Type B pancreatic cell (in vitro differentiated cells): ENCODE measurements around the gene NYNRIN. TPM values are rescaled to one million over a fixed set of nuclear protein-coding genes. Genes with fewer than 3 reads are reported as not detected.
A peak's percentile ranks its signal among the peaks of the same experiment; 100 is the strongest.

Experiments
- DNase-seq: peaks from one replicate; pipeline ENCODE4 v3.0.0; 2021; ENCODE audit warnings: mixed read lengths; ENCODE audit not compliant: unreplicated experiment; ENCODE audit errors: extremely low spot score
- H3K27ac Mint-ChIP-seq: 2 replicates; pipeline ENCODE4 v1.8.0; 2021; ENCODE audit warnings: mild to moderate bottlenecking, mixed read lengths
- H3K27me3 Mint-ChIP-seq: 2 replicates; pipeline ENCODE4 v1.8.0; 2021; ENCODE audit warnings: mixed read lengths
- H3K36me3 Mint-ChIP-seq: 2 replicates; pipeline ENCODE4 v1.8.0; 2021; ENCODE audit warnings: mixed read lengths
- H3K4me1 Mint-ChIP-seq: one replicate; pipeline ENCODE4 v1.8.0; 2021; ENCODE audit warnings: mixed read lengths; ENCODE audit not compliant: unreplicated experiment
- H3K4me3 Mint-ChIP-seq: 2 replicates; pipeline ENCODE4 v1.8.0; 2021; ENCODE audit warnings: mild to moderate bottlenecking, mixed read lengths
- H3K9me3 Mint-ChIP-seq: 2 replicates; pipeline ENCODE4 v1.8.0; 2021; ENCODE audit warnings: mixed read lengths
- total RNA-seq: library from RNA; stranded (reverse); gene quantifications from 2 replicates; pipeline ENCODE4 v1.2.1, GENCODE V29; 2021; ENCODE audit warnings: low replicate concordance
- TF ChIP-seq, protein P1 (sequence below): fragments of 200-600 bp; sonication (generic); conservative IDR thresholded peaks from 2 replicates; pipeline ENCODE4 v1.5.0; 2021; ENCODE audit warnings: antibody characterized with exemption, mild to moderate bottlenecking

Gene NYNRIN
- total RNA-seq, 1 donor from 2014 or later: 79.2 TPM

DNA sequence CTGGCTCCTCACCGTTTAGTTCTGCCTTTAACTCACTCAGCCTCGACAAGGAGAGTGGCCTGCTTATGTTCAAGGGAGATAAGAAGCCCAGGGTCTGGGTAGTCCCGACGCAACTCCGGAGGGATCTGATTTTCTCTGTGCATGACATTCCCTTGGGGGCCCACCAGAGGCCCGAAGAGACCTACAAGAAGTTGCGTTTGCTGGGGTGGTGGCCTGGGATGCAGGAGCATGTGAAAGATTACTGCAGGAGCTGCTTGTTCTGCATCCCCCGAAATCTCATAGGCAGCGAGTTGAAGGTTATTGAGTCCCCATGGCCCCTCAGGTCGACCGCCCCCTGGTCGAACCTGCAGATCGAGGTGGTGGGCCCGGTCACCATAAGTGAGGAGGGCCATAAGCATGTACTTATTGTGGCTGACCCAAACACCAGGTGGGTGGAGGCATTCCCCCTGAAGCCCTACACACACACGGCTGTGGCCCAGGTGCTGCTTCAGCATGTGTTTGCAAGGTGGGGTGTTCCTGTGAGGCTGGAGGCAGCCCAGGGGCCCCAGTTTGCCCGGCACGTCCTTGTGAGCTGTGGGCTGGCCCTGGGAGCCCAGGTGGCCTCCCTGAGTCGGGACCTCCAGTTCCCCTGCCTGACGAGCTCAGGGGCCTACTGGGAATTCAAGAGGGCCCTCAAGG is 17.6 kb downstream of the NYNRIN start:
- TF ChIP-seq, protein P1, sequence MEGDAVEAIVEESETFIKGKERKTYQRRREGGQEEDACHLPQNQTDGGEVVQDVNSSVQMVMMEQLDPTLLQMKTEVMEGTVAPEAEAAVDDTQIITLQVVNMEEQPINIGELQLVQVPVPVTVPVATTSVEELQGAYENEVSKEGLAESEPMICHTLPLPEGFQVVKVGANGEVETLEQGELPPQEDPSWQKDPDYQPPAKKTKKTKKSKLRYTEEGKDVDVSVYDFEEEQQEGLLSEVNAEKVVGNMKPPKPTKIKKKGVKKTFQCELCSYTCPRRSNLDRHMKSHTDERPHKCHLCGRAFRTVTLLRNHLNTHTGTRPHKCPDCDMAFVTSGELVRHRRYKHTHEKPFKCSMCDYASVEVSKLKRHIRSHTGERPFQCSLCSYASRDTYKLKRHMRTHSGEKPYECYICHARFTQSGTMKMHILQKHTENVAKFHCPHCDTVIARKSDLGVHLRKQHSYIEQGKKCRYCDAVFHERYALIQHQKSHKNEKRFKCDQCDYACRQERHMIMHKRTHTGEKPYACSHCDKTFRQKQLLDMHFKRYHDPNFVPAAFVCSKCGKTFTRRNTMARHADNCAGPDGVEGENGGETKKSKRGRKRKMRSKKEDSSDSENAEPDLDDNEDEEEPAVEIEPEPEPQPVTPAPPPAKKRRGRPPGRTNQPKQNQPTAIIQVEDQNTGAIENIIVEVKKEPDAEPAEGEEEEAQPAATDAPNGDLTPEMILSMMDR: no peak
- DNase-seq: peak; percentile 64
- H3K36me3 Mint-ChIP-seq: peaks cover 12% of the 10 kb centered on the region
- no peaks in the 10 kb centered on the region for H3K27me3 Mint-ChIP-seq
- no peaks in the 10 kb centered on the region for H3K4me1 Mint-ChIP-seq
- H3K9me3 Mint-ChIP-seq: no peaks in the 10 kb centered on the region
- no peak overlapping the region for H3K27ac Mint-ChIP-seq
- no peak overlapping the region for H3K4me3 Mint-ChIP-seq

DNA sequence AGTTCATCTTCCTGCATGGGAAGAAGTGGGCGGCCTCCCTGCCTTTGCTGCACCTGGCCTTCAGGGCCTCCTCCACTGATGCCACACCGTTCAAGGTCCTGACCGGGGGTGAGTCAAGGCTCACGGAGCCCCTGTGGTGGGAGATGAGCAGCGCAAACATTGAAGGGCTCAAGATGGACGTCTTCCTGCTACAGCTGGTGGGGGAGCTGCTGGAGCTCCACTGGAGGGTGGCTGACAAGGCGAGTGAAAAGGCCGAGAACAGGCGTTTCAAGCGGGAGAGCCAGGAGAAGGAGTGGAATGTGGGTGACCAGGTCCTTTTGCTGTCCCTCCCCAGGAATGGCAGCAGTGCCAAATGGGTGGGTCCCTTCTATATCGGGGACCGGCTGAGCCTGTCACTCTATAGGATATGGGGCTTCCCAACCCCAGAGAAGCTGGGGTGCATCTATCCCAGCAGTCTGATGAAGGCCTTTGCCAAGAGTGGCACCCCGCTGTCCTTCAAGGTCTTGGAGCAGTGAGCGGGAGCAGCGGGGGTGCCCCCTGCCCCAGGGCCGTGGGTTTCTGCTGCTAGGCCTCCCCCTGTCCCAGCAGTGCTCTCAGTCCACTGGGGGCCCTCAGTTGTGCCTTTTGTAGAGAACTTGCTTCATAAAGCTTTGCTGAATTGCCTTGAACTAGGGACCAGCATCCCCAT is 18.3 kb downstream of the NYNRIN start:
- Mint-ChIP-seq H3K9me3 (no peaks in the 10 kb centered on the region), H3K27ac (no peak overlapping the region), H3K4me1 (no peaks in the 10 kb centered on the region), H3K27me3 (no peaks in the 10 kb centered on the region), H3K36me3 (peaks cover 12% of the 10 kb centered on the region), H3K4me3 (no peak overlapping the region)
- TF ChIP-seq, protein P1: no peak
- DNase-seq: no peak

DNA sequence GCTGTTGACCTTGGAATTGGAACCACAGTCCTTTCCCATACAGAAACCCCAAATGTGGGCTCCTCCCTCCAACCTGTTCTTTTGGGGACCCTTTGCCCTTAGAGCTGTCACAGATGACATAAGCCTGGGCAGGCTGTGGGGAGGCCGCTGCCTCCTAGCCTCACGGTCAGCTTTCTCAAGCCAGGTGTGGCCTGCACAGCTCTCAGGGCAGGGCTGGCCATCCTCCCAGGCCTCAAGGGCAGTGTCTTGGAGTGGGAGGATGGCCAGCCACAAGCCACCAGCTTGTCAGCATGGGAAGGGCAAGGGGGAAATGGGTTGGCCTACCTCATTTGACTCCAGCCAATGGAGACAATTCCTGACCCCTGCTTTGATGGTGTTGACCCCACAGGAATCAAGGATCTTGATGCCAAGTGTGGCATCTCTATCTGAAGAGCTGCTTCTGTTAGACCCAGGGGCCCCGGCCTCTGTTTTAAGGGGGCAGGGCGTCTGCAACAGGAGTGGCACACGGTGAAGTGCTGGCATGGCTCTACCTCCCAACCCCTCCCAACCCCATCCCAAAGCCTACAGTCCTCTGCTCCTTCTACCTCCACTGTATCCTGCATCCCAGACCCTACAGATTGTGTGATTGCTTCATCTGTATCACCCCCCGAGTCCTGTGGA is 19.2 kb downstream of the NYNRIN start:
- Mint-ChIP-seq H3K4me3 (no peak overlapping the region), H3K4me1 (no peaks in the 10 kb centered on the region), H3K27ac (no peak overlapping the region), H3K9me3 (no peaks in the 10 kb centered on the region), H3K27me3 (no peaks in the 10 kb centered on the region), H3K36me3 (peaks cover 4% of the 10 kb centered on the region)
- TF ChIP-seq, protein P1: no peak
- no peak for DNase-seq

DNA sequence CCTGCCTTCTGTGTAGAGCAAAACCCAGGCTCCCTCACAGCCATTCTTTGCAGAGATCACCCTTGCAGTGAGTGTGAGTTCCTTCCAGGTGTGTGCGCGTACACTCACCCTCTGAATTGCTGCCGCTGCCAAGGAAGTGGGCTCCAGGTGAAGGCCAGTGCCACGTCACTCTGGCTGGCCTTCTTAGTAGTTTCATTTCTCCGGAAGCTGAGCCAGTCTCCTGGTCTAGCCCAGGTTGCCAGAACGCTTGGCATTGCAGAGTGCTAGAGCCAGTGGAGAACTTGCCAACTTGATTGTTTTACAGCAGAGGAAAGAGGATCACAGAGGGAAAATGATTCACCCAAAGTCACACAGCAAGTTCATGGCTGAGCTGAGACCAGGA is 19.7 kb downstream of the NYNRIN start:
- no peak for DNase-seq
- Mint-ChIP-seq H3K4me1 (no peaks in the 10 kb centered on the region), H3K27ac (no peak overlapping the region), H3K4me3 (no peak overlapping the region), H3K36me3 (peaks cover 3% of the 10 kb centered on the region), H3K27me3 (no peaks in the 10 kb centered on the region), H3K9me3 (no peaks in the 10 kb centered on the region)
- TF ChIP-seq, protein P1: no peak

DNA sequence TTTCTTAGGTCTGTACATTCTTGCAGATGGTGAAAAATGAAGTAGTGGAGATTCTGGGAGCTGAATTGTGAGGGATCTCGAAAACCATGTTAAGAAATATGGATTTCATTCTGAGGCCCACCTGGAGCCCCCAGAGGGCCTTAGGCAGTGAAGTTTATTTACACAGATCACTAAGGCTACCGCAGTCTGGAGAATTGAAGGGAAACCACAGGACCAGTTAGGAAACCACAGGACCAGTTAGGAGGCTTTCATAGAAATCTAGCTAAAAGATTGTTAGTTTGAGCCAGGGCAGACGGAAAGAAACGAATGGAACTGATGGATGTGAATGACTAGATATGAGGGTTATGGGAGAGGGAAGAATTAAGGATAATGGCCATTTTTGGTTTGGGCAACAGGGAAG is 23.5 kb downstream of the NYNRIN start:
- Mint-ChIP-seq H3K27me3 (no peaks in the 10 kb centered on the region), H3K36me3 (no peaks in the 10 kb centered on the region), H3K27ac (no peak overlapping the region), H3K4me1 (peaks cover 4% of the 10 kb centered on the region), H3K9me3 (no peaks in the 10 kb centered on the region), H3K4me3 (no peak overlapping the region)
- TF ChIP-seq, protein P1: no peak
- DNase-seq: no peak
